Occipital lobe (tissue), 2 donors: ENCODE results near the gene PRB2. TPM values are rescaled to one million over a fixed set of nuclear protein-coding genes. Genes with fewer than 3 reads are reported as not detected.
"Not testable (repeated sequence)": the region's sequence is repeated elsewhere in the genome, so short reads cannot be mapped to it uniquely, and the experiment has no call there.

Experiments used
- DNase-seq: peaks from one replicate; lab custom pipeline; 2025; lab: John Stamatoyannopoulos, UW
- total RNA-seq: library from RNA; depleted of rRNA; stranded (reverse); fragments of >200 nt; gene quantifications from one replicate; pipeline ENCODE4 v1.2.3, GENCODE V29; 2014

PRB2 gene
- not detected for total RNA-seq

GRCh38 chr12:11395467-11395866 is at the start of gene PRB2:
Gene PRB2, minus strand, starts transcription at chr12:11395567. Its CDS starts 38 bp downstream, at chr12:11395529.
- not testable (repeated sequence) for DNase-seq

GRCh38 chr12:11437966-11438365 is 42.6 kb upstream of the PRB2 start:
- DNase-seq, result no peak

- no peak for DNase-seq
These were observed 38.3 kb upstream of the PRB2 start for GRCh38 chr12:11433664-11434063.

GRCh38 chr12:11431486-11431885 is 36.1 kb upstream of the PRB2 start:
- DNase-seq, result no peak

- no peak for DNase-seq
These were observed 32.0 kb upstream of the PRB2 start for GRCh38 chr12:11427341-11427740.

GRCh38 chr12:11412731-11413130 is 17.4 kb upstream of the PRB2 start:
- no peak for DNase-seq

- no peak for DNase-seq
These were observed 12.7 kb upstream of the PRB2 start for GRCh38 chr12:11408096-11408495.

GRCh38 chr12:11397366-11397765 is 2.0 kb upstream of the PRB2 start:
- DNase-seq, result no peak

- DNase-seq, result not testable (repeated sequence)
These were observed 3.9 kb downstream of the PRB2 start for GRCh38 chr12:11391456-11391855.

GRCh38 chr12:11377420-11377819 is 17.9 kb downstream of the PRB2 start:
- DNase-seq, result not testable (repeated sequence)

GRCh38 chr12:11361151-11361550 is 34.2 kb downstream of the PRB2 start:
- DNase-seq, result no peak

GRCh38 chr12:11360205-11360883 is 35.0 kb downstream of the PRB2 start:
- not testable (repeated sequence) for DNase-seq

- not testable (repeated sequence) for DNase-seq
These were observed 43.6 kb downstream of the PRB2 start for GRCh38 chr12:11351736-11352135.

- no peak for DNase-seq
These were observed 46.9 kb downstream of the PRB2 start for GRCh38 chr12:11348439-11348838.

GRCh38 chr12:11347810-11348209 is 47.6 kb downstream of the PRB2 start:
- no peak for DNase-seq

GRCh38 chr12:11344500-11344899 is 50.9 kb downstream of the PRB2 start:
- DNase-seq, result no peak

Other genes with a start within 250 kb of the PRB2 start
- 13.7 TPM for gene SMIM10L1, start 224.4 kb downstream of the PRB2 start, total RNA-seq
- not detected for gene TAS2R42, start 208.6 kb downstream of the PRB2 start, total RNA-seq
- not detected for gene PRB3, start 125.9 kb downstream of the PRB2 start, total RNA-seq
- gene PRB4, start 85.1 kb downstream of the PRB2 start, total RNA-seq, result not detected